ENCODE results near the gene ACTN4. TPM values are rescaled to one million over a fixed set of nuclear protein-coding genes. Genes with fewer than 3 reads are reported as not detected.

ACTN4 gene
- total RNA-seq, 1 experiment from 2014 or later, result 506 TPM

DNA sequence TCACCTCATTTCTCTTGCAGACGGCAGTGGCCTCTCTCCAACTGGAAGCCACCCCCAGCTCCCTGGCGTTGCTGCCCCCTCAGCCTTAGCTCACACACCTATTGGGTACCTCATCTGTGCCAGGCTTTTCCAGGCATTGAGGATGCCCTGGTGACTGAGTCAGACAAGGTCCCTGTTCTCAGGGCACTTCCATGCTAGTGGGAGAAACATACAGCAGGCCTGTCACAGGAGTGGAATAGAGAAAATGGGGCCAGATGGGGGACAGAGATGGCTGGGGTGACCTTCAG, 62.9 kb downstream of the ACTN4 start:
- DNase-seq (ENCODE audit: low spot score), result no peak
- Mint-ChIP-seq H3K4me1 (no peaks in the 10 kb centered on the region), H3K27ac (peak overlapping the region; percentile 63; the same call in 1 of the 2 replicates), H3K27me3 (ENCODE audit: low read depth) (no peaks in the 10 kb centered on the region), H3K4me3 (no peak overlapping the region), H3K36me3 (peaks cover 55% of the 10 kb centered on the region), H3K9me3 (no peaks in the 10 kb centered on the region)
- POLR2A ChIA-PET, result interaction anchor here (0.5 kb wide), 1 partner anchor 104 kb away, joined by 7 read pairs; no protein-coding TSS in a partner anchor
- ATAC-seq, result no peak
- no peak for TF ChIP-seq EMX1 (CRISPR knock-in tag; IDR thresholded peaks at IDR 0.05)
- TF ChIP-seq FOXJ3 (CRISPR knock-in tag; IDR thresholded peaks at IDR 0.05; ENCODE audit: borderline replicate concordance), result no peak
- TF ChIP-seq, protein P1, sequence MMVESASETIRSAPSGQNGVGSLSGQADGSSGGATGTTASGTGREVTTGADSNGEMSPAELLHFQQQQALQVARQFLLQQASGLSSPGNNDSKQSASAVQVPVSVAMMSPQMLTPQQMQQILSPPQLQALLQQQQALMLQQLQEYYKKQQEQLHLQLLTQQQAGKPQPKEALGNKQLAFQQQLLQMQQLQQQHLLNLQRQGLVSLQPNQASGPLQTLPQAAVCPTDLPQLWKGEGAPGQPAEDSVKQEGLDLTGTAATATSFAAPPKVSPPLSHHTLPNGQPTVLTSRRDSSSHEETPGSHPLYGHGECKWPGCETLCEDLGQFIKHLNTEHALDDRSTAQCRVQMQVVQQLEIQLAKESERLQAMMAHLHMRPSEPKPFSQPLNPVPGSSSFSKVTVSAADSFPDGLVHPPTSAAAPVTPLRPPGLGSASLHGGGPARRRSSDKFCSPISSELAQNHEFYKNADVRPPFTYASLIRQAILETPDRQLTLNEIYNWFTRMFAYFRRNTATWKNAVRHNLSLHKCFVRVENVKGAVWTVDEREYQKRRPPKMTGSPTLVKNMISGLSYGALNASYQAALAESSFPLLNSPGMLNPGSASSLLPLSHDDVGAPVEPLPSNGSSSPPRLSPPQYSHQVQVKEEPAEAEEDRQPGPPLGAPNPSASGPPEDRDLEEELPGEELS (CRISPR knock-in tag; IDR thresholded peaks at IDR 0.05), result no peak
- TF ChIP-seq, protein P2, sequence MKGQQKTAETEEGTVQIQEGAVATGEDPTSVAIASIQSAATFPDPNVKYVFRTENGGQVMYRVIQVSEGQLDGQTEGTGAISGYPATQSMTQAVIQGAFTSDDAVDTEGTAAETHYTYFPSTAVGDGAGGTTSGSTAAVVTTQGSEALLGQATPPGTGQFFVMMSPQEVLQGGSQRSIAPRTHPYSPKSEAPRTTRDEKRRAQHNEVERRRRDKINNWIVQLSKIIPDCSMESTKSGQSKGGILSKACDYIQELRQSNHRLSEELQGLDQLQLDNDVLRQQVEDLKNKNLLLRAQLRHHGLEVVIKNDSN (CRISPR knock-in tag; IDR thresholded peaks at IDR 0.05), result no peak
- TF ChIP-seq, protein P3, sequence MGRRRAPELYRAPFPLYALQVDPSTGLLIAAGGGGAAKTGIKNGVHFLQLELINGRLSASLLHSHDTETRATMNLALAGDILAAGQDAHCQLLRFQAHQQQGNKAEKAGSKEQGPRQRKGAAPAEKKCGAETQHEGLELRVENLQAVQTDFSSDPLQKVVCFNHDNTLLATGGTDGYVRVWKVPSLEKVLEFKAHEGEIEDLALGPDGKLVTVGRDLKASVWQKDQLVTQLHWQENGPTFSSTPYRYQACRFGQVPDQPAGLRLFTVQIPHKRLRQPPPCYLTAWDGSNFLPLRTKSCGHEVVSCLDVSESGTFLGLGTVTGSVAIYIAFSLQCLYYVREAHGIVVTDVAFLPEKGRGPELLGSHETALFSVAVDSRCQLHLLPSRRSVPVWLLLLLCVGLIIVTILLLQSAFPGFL (CRISPR knock-in tag; IDR thresholded peaks at IDR 0.05; ENCODE audit: borderline replicate concordance), result no peak
- no peak for TF ChIP-seq NFE2L1 (CRISPR knock-in tag; IDR thresholded peaks at IDR 0.05)
- TF ChIP-seq, protein P4, sequence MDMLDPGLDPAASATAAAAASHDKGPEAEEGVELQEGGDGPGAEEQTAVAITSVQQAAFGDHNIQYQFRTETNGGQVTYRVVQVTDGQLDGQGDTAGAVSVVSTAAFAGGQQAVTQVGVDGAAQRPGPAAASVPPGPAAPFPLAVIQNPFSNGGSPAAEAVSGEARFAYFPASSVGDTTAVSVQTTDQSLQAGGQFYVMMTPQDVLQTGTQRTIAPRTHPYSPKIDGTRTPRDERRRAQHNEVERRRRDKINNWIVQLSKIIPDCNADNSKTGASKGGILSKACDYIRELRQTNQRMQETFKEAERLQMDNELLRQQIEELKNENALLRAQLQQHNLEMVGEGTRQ (CRISPR knock-in tag; IDR thresholded peaks at IDR 0.05), result no peak
- TF ChIP-seq, protein P5, sequence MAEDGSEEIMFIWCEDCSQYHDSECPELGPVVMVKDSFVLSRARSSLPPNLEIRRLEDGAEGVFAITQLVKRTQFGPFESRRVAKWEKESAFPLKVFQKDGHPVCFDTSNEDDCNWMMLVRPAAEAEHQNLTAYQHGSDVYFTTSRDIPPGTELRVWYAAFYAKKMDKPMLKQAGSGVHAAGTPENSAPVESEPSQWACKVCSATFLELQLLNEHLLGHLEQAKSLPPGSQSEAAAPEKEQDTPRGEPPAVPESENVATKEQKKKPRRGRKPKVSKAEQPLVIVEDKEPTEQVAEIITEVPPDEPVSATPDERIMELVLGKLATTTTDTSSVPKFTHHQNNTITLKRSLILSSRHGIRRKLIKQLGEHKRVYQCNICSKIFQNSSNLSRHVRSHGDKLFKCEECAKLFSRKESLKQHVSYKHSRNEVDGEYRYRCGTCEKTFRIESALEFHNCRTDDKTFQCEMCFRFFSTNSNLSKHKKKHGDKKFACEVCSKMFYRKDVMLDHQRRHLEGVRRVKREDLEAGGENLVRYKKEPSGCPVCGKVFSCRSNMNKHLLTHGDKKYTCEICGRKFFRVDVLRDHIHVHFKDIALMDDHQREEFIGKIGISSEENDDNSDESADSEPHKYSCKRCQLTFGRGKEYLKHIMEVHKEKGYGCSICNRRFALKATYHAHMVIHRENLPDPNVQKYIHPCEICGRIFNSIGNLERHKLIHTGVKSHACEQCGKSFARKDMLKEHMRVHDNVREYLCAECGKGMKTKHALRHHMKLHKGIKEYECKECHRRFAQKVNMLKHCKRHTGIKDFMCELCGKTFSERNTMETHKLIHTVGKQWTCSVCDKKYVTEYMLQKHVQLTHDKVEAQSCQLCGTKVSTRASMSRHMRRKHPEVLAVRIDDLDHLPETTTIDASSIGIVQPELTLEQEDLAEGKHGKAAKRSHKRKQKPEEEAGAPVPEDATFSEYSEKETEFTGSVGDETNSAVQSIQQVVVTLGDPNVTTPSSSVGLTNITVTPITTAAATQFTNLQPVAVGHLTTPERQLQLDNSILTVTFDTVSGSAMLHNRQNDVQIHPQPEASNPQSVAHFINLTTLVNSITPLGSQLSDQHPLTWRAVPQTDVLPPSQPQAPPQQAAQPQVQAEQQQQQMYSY (CRISPR knock-in tag; IDR thresholded peaks at IDR 0.05), result no peak
- TF ChIP-seq, protein P6, sequence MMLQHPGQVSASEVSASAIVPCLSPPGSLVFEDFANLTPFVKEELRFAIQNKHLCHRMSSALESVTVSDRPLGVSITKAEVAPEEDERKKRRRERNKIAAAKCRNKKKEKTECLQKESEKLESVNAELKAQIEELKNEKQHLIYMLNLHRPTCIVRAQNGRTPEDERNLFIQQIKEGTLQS (CRISPR knock-in tag; conservative IDR thresholded peaks at IDR 0.05), result no peak
- no peak for TF ChIP-seq CREB1 (CRISPR knock-in tag; IDR thresholded peaks at IDR 0.05)
- TF ChIP-seq, protein P7, sequence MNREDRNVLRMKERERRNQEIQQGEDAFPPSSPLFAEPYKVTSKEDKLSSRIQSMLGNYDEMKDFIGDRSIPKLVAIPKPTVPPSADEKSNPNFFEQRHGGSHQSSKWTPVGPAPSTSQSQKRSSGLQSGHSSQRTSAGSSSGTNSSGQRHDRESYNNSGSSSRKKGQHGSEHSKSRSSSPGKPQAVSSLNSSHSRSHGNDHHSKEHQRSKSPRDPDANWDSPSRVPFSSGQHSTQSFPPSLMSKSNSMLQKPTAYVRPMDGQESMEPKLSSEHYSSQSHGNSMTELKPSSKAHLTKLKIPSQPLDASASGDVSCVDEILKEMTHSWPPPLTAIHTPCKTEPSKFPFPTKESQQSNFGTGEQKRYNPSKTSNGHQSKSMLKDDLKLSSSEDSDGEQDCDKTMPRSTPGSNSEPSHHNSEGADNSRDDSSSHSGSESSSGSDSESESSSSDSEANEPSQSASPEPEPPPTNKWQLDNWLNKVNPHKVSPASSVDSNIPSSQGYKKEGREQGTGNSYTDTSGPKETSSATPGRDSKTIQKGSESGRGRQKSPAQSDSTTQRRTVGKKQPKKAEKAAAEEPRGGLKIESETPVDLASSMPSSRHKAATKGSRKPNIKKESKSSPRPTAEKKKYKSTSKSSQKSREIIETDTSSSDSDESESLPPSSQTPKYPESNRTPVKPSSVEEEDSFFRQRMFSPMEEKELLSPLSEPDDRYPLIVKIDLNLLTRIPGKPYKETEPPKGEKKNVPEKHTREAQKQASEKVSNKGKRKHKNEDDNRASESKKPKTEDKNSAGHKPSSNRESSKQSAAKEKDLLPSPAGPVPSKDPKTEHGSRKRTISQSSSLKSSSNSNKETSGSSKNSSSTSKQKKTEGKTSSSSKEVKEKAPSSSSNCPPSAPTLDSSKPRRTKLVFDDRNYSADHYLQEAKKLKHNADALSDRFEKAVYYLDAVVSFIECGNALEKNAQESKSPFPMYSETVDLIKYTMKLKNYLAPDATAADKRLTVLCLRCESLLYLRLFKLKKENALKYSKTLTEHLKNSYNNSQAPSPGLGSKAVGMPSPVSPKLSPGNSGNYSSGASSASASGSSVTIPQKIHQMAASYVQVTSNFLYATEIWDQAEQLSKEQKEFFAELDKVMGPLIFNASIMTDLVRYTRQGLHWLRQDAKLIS (CRISPR knock-in tag; IDR thresholded peaks at IDR 0.05; ENCODE audit: borderline replicate concordance), result no peak
- TF ChIP-seq CBFB (CRISPR knock-in tag; IDR thresholded peaks at IDR 0.05; ENCODE audit: low read depth), result no peak
- TF ChIP-seq, protein P8, sequence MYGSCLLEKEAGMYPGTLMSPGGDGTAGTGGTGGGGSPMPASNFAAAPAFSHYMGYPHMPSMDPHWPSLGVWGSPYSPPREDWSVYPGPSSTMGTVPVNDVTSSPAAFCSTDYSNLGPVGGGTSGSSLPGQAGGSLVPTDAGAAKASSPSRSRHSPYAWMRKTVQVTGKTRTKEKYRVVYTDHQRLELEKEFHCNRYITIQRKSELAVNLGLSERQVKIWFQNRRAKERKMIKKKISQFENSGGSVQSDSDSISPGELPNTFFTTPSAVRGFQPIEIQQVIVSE (CRISPR knock-in tag; IDR thresholded peaks at IDR 0.05; ENCODE audit: borderline replicate concordance), result no peak
- no peak for TF ChIP-seq RORB (CRISPR knock-in tag; IDR thresholded peaks at IDR 0.05)
- TF ChIP-seq ZNF232 (CRISPR knock-in tag; IDR thresholded peaks at IDR 0.05), result no peak
- no peak for TF ChIP-seq SMAD3 (CRISPR knock-in tag; IDR thresholded peaks at IDR 0.05; ENCODE audit: borderline replicate concordance)
- TF ChIP-seq, protein P9, sequence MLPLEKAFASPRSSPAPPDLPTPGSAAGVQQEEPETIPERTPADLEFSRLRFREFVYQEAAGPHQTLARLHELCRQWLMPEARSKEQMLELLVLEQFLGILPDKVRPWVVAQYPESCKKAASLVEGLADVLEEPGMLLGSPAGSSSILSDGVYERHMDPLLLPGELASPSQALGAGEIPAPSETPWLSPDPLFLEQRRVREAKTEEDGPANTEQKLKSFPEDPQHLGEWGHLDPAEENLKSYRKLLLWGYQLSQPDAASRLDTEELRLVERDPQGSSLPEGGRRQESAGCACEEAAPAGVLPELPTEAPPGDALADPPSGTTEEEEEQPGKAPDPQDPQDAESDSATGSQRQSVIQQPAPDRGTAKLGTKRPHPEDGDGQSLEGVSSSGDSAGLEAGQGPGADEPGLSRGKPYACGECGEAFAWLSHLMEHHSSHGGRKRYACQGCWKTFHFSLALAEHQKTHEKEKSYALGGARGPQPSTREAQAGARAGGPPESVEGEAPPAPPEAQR (CRISPR knock-in tag; IDR thresholded peaks at IDR 0.05), result no peak
- CTCF ChIA-PET, result interaction anchor here (1.3 to 1.4 kb wide), 2 partner anchors 220 to 307 kb away, joined by 3 to 5 read pairs; partner anchors contain the start of genes FAM98C, MRPS12 and SARS2
